Daoy (cell line): ENCODE measurements around the gene PCGF1. TPM values are rescaled to one million over a fixed set of nuclear protein-coding genes. Genes with fewer than 3 reads are reported as not detected.

Experiments
- DNase-seq: peaks from one replicate; pipeline ENCODE4 v3.0.0-alpha.2; 2015; ENCODE audit warnings: low read depth
- total RNA-seq: library from RNA; depleted of rRNA; stranded (reverse); fragments of >200 nt; shearing (Covaris generic); gene quantifications from 2 replicates; pipeline ENCODE4 v1.2.3, GENCODE V29; 2014; rRNA removed

PCGF1 gene
- total RNA-seq, result 22.8 and 42.1 TPM in 2 replicates

DNA sequence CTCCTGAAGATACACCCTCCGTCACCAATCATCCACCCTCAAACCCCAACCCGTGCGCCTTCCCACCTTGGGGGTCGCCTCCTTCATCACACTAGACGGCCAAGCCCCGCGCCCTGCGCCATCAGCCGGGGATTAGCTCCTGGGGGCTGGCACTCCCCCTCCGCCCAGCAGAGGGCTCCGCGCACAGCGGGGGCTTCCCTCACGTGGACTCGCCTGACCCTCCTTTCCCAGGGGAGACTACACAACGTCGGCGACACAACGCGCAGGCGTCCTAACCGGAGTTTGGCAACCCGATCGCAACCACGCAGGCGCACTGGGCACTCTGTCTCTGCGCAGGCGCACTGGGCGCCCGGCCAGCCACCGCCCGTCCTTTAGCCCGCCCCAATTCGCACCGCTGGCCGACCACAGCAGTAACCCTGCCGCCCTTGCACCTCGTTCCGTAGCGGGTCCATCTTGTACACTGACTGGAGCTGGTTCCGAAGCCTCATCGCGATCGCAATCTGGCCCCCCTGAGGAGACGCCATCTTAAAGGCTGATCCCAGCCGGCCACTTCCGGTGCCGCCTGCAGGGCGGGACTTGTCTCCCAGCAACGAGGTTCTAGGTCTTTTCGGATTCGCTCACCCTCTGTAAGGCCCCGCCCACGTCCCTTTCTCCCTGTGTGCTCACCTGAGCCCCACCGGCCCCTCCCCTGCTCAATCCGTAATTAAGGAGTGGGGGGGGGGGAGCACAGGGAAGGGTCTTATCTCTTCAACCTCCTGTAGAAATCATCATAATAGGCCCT, at the start of gene PCGF1:
Gene PCGF1, minus strand, starts transcription at position 551 of the 781 bp plus-strand sequence. Its CDS starts 27 bp downstream, at position 524.
- DNase-seq, result peak; percentile 98

- DNase-seq, result no peak
Measured at GRCh38 chr2:74556831-74557370, 49.4 kb upstream of the PCGF1 start.

DNA sequence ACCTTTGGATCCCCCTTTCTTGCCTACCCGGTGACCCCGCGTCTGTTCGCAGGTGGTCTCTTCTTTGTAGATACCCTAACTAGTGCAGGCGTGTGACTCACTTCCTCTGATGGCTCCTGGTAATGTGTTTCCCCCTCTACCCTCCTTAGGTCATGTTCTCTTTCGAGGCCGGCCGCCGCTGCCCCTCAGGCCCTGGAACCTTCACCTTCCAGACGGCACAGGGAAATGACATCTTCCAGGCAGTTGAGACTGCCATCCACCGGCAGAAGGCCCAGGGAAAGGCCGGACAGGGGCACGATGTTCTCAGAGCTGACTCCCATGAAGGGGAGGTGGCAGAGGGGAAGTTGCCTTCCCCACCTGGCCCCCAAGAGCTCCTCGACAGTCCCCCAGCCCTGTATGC, 48.7 kb upstream of the PCGF1 start:
- DNase-seq, result no peak

DNA sequence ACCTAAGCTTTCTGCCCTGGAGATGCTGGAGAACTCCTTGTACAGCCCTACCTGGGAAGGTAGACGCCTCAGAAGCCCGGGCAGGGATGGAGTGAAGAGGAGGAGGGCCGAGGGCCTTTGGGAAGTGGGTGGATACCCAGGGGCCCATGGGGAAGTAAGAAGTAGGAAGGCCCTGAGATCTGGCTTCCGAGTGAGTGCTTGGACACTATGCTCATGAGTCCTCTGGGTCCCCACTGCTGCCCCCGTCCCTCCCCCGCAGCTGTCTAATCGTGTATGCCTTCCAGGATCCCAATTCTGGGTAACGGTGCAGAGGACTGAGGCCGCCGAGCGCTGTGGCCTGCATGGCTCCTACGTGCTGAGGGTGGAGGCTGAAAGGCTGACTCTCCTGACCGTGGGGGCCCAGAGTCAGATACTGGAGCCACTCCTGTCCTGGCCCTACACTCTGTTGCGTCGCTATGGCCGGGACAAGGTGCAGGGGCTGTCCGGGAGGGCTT, 48.2 kb upstream of the PCGF1 start:
- no peak for DNase-seq

DNA sequence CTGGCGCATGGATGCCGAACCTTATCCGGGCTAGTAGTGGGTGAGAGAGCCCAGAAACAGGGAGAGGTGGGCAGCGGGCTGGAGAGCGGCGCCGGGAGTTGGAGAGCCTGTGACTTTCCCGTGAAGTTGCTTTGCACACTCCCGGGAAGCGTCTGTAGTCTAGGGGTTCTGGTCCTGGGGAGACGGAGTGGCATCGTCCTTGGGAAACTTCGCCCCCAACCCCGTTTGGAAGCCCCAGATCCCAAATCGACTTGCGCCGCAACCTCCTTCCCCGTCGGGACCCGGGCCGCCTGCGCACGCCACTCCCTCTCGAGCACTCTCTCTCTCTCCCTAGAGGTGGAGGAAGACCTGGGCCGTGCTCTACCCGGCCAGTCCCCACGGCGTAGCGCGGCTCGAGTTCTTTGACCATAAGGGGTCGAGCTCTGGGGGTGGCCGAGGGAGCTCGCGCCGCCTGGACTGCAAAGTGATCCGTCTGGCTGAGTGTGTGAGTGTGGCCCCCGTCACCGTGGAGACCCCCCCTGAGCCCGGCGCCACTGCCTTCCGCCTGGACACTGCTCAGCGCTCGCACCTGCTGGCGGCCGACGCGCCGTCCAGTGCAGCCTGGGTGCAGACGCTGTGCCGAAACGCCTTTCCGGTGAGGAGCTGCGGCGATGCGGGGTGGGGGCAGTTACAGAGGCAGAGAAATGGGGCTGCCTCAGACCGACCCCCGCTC, 47.5 kb upstream of the PCGF1 start:
- DNase-seq, result peak; percentile 57

- peak; percentile 92 for DNase-seq
Measured at GRCh38 chr2:74553892-74554819, 46.7 kb upstream of the PCGF1 start, which contains the start of the genes DOK1 and LOXL3. Gene DOK1 (plus strand): TSS chr2:74554720. CDS start chr2:74554755, 35 bp downstream. Gene LOXL3 (minus strand): TSS chr2:74553942. CDS start chr2:74552634, 1,308 bp downstream.

DNA sequence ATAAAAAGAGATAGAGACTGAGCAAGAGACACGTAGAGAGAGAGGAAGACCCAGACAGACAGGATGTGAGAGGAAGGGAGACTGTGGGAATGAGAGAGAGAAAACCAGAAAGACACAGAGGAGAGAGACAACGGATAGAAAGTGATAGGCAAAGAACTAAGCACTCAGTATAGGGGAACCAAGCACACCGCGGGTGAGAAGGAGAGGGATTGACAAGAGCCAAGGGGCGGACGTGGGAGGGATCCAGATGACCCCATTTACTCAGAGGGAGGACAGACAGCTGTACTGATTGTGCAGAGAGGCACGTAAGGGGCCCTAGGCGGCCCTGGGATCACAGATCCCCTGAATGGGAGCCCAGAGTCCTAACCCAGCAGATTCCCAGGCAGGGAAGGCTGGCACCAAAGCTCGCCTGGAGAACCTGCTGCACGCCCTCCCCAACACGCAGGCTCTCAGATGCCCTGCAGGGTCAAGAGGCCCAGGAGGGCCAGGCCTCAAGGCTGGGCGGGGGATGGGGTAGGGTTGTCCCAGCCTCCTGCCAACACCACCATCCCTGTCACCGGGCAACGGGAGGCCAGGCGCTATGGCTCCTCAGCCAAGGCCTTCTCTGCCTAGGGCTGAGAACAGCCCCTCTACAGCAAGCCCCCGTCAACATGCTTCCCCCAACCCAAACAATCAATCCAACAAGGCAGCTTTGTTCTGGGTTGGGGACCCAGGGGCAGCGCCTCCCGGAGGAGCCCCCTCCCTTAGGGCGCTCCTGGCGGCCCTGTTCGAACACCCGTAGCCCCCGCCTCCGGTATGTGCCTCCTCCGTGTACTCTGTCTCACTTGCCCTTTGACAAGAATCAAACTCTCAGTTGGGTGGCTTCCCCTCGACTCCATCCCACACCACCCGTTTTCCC, 45.7 kb upstream of the PCGF1 start:
- peak; percentile 52 for DNase-seq

DNA sequence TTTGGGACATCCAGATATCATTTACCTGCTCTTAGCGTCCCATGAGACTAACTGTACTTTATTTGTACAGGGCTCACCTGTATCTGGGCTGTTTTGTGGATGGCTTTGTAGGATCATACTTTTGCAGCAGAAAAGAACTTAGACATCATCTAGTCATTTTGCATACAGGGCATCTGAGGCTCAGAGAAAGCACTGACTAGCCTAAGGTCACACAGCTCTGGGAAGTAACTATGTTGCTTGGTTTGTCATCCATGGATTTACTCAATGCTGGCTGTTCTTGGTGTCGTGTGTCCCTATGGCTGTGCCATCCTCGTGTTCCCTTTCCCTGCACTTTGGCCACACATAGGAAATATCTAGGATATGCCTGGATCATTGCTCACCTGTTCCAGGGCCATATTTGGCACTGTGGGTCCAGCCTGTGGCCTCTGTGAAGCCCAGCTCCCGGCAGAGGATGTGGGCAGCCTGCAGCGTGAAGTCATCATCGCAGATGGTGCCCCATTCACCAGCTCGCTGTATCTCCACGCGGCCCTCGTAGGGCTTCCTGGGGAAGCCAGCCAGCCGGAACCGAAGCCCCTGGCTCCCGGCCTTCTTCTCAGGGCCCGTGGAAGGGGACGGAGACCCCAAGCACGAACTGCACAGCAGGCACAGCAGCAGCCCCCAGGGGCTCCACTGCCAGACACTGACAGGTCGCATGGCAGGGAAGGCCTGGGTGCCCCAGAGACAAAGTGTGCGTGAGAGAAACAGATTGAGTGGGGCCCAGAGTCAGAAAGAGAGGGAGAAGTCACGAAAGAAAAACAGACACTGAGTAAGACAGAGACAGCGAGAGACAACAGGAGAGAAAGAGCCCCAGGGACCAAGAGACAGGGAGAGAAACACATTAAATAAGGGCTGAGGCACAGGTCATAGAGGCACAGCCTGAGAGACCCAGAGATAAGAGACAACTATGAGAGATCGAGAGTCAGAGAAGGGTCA, 44.7 kb upstream of the PCGF1 start:
- peak; percentile 45 for DNase-seq

- DNase-seq, result no peak
Measured at GRCh38 chr2:74551530-74551929, 44.0 kb upstream of the PCGF1 start.

- DNase-seq, result no peak
Measured at GRCh38 chr2:74550231-74550630, 42.7 kb upstream of the PCGF1 start.

GRCh38 chr2:74548900-74549826, 41.7 kb upstream of the PCGF1 start:
- peak; percentile 73 for DNase-seq

DNA sequence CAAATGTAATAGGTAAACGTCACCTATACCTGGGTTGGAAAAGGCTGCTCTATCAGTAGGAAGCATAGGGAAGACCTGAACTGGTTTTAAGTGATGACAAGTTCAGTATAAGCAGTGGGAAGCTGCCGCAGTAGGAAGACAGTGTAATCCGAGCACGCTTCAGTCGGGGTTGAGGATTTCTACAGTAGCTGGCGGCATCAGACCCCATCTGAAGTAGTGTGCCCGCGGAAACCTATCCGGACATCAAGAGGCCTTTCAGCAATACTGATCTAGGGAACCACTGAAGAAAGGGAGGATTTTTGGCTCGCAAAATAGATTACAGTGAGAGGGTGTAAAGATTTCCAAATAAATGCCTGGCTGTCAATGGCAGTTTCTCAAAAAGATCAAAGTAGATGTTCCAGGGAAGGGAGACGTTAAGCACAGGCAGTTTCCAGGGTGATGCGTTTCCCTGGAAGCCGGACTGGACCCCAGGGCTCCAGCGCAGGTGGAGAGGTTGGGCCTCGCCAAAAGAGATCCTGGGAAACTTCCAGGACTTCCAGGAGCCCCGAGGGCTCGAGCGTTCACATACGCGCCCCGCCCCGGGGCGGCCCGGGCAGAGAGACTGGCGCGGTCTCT, 40.9 kb upstream of the PCGF1 start:
- no peak for DNase-seq

- no peak for DNase-seq
Measured at GRCh38 chr2:74546004-74546403, 38.5 kb upstream of the PCGF1 start.

- no peak for DNase-seq
Measured at GRCh38 chr2:74544634-74545033, 37.1 kb upstream of the PCGF1 start.

- no peak for DNase-seq
Measured at GRCh38 chr2:74542978-74543377, 35.5 kb upstream of the PCGF1 start.

DNA sequence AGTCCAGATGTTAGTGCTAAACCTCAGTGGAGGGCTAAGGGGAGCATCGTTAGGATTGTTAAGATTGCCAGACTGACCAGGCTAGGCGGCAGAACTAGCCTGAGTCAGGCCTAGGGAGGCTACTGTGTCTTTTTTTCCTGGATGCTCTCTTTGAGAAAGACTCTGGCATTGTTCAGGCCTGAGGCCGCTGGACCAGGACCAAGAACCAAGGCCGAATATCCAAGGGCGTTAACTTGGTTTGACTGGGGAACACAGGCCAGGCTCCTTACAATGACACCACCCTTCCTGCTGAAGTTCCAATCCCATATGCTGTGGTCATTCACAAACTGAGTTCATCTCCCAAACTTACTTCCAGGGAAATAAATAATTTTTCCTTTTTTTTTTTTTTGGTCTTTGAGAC, 32.8 kb upstream of the PCGF1 start:
- no peak for DNase-seq

- no peak for DNase-seq
Measured at GRCh38 chr2:74538881-74539339, 31.4 kb upstream of the PCGF1 start.
